ENCODE data around the gene SEMA3F. TPM values are rescaled to one million over a fixed set of nuclear protein-coding genes. Genes with fewer than 3 reads are reported as not detected.
A peak's percentile ranks its signal among the peaks of the same experiment; 100 is the strongest.

SEMA3F gene
- total and polyA plus RNA-seq, 2 donors (not counting 3 experiments of a cell fraction or from before 2014, with no cell fraction given): 65.8 to 99.1 TPM

GRCh38 chr3:50165910-50166538 is 10.9 kb downstream of the SEMA3F start:
- BruUV-seq (replicated peaks): no TSS peak
- ChIA-PET CTCF (interaction anchor here (0.9 to 2.6 kb wide), 6 partner anchors 10 to 157 kb away, joined by 3 to 19 read pairs (median 4); no protein-coding TSS in a partner anchor), POLR2A (interaction anchor here (2.6 kb wide), 1 partner anchor 10 kb away, joined by 10 read pairs; no protein-coding TSS in a partner anchor)
- H3K9me3 ChIP-seq (replicated peaks; ENCODE audit: control insufficient read depth, insufficient read depth, low read length): no peaks in the 10 kb centered on the region
- H3K9ac ChIP-seq (replicated peaks; ENCODE audit: extremely low read depth, insufficient read depth, low read length): peak overlapping the region; percentile 67
- dilution Hi-C loops (cut with MboI; ENCODE audit: extremely low pct_ligation_motif_present, low sequenced_read_pairs): no loop called here
- no peaks in the 10 kb centered on the region for H3K27me3 ChIP-seq (ENCODE audit: control insufficient read depth in 2 of 2, insufficient read depth in 2 of 2, low read length in 2 of 2)
- H3K9me1 ChIP-seq (replicated peaks; ENCODE audit: control insufficient read depth, extremely low read depth, insufficient read depth, low read length): no peaks in the 10 kb centered on the region
- H3K4me2 ChIP-seq (ENCODE audit: insufficient read depth, low read length): peak overlapping the region; percentile 42
- FAIRE-seq: peak; percentile 91
- no peaks in the 10 kb centered on the region for H4K20me1 ChIP-seq (replicated peaks; ENCODE audit: control insufficient read depth, extremely low read depth, insufficient read depth, low read length)
- H3K27ac ChIP-seq (ENCODE audit: insufficient read depth, low read depth, low read length): peak overlapping the region; percentile 99
- peaks cover 61% of the 10 kb centered on the region for H3K79me2 ChIP-seq (ENCODE audit: control insufficient read depth, insufficient read depth, low read length)
- peaks cover 0 to 9% of the 10 kb centered on the region in 2 experiments for H3K36me3 ChIP-seq (ENCODE audit: control insufficient read depth in 2 of 2, extremely low read depth in 1 of 2, insufficient read depth in 2 of 2, low read length in 2 of 2)
- peak; percentile 60 for DNase-seq (ENCODE audit: low read depth, low spot score)
- TF ChIP-seq POLR2AphosphoS5 (IDR thresholded peaks at IDR 0.05; ENCODE audit: insufficient read depth, low read depth, low read length): peak; percentile 74
- peak; percentile 64 for TF ChIP-seq POLR2A (IDR thresholded peaks at IDR 0.05; ENCODE audit: low read depth, low read length)
- TF ChIP-seq MYC (IDR thresholded peaks at IDR 0.05; ENCODE audit: low read depth, low read length): peak; percentile 7
- TF ChIP-seq JUN (IDR thresholded peaks at IDR 0.05; ENCODE audit: borderline replicate concordance, insufficient read depth, insufficient read length, low read depth): no peak
- TF ChIP-seq CTCF (IDR thresholded peaks at IDR 0.05; ENCODE audit: extremely low read depth in 1 of 2, insufficient read depth in 1 of 2, low read depth in 1 of 2, low read length in 2 of 2): no peak
- TF ChIP-seq GATA2 (IDR thresholded peaks at IDR 0.05; ENCODE audit: insufficient read depth, insufficient read length, low read depth, low read length): peak; percentile 79
- TF ChIP-seq EZH2 (IDR thresholded peaks at IDR 0.05; ENCODE audit: borderline replicate concordance, low read depth, low read length, severe bottlenecking): no peak
- peak; percentile 6 for TF ChIP-seq FOS (IDR thresholded peaks at IDR 0.05; ENCODE audit: borderline replicate concordance, insufficient read depth, low read length)
- no peak for TF ChIP-seq MAX (IDR thresholded peaks at IDR 0.05; ENCODE audit: insufficient read depth, insufficient read length)
- H3K4me3 ChIP-seq (replicated peaks in 1 of 3; ENCODE audit: insufficient read depth in 1 of 3, low read depth in 1 of 3, low read length in 3 of 3): peak overlapping the region in 1 of 3 experiments; percentile 12
- no peak overlapping the region for H2AFZ ChIP-seq (ENCODE audit: low read depth, low read length)
- H3K4me1 ChIP-seq (ENCODE audit: control insufficient read depth, extremely low read depth, insufficient read depth, low read length): peaks cover 97% of the 10 kb centered on the region
- intact Hi-C loops (cut with micrococcal nuclease): loop anchor here (2.0 to 5.0 kb wide), 2 partner anchors 157 to 359 kb away; partner anchors contain the start of gene HYAL2

Data from endothelial cell of umbilical vein (primary cell).